Right lobe of liver (tissue), 4 donors: ENCODE results near the gene SURF4.

Source experiments
- CTCF ChIP-seq, 4 donors: fragments of 200-600 bp in 3 of 4; fragments of 450-650 bp in 1 of 4; IDR thresholded peaks; one replicate each; pipeline versions ENCODE4 v1.5.1 to v1.8.0; 2016 to 2022; ENCODE audit warnings: antibody characterized with exemption in 4 of 4, mild to moderate bottlenecking in 2 of 4
- POLR2A ChIP-seq: fragments of 450-650 bp; IDR thresholded peaks from one replicate; pipeline ENCODE4 v1.6.1; 2017; ENCODE audit warnings: antibody characterized with exemption, mild to moderate bottlenecking
- donor health status: DM: no; HTN: no; CAD: no.
- donor health status: DM: no; HTN: no; CAD: no.
- donor health status: DM: no; HTN: yes; CAD: no.

- TF ChIP-seq CTCF (IDR thresholded peaks at IDR 0.05): no peak
- TF ChIP-seq POLR2A: no peak
Measured at GRCh38 chr9:133357656-133358055, 18.2 kb downstream of the SURF4 start.
